ENCODE data around the gene DNAJC30. TPM values are rescaled to one million over a fixed set of nuclear protein-coding genes. Genes with fewer than 3 reads are reported as not detected.
A peak's percentile ranks its signal among the peaks of the same experiment; 100 is the strongest.

Gene DNAJC30
- total RNA-seq, 2 donors from 2014 or later = 8.9 to 11.1 TPM

DNA sequence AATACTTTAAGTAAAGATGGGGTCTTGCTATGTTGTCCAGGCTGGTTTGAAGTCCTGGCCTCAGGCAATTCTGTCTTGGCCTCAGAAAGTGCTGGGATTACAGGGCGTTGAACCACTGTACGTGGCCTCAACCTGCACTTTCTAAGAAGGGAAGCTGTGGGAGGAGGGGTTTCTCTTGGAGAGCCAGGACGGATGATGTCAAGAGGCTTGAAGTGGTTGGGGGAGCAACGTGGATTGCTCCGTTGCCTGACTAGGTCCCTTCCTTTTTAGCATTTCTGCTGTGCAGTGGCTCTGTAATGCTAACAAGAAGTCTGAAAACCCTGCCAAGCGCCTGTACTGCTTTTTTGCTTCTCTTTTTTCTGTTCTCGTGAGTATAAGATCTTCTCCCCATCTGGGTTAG lies 7.4 kb upstream of the DNAJC30 start:
- Histone ChIP-seq H3K4me1 (ENCODE audit: control insufficient read depth, insufficient read depth, low read length) (no peaks in the 10 kb centered on the region), H3K27ac (ENCODE audit: low read depth, low read length) (no peak overlapping the region), H3K9me3 (ENCODE audit: control insufficient read depth, low read length) (no peaks in the 10 kb centered on the region), H3K9ac (ENCODE audit: extremely low read depth, low read length, poor library complexity, severe bottlenecking) (no peak overlapping the region), H3K4me3 (ENCODE audit: low read length) (no peak overlapping the region), H3K27me3 (ENCODE audit: control insufficient read depth, insufficient read depth, low read length, poor library complexity, severe bottlenecking) (no peaks in the 10 kb centered on the region), H3K36me3 (ENCODE audit: control insufficient read depth, insufficient read depth, low read length) (peaks cover 87% of the 10 kb centered on the region)
- Mint-ChIP-seq H3K36me3 (ENCODE audit: low read depth) (peaks cover 66% of the 10 kb centered on the region), H3K27me3 (ENCODE audit: insufficient read depth) (no peaks in the 10 kb centered on the region), H3K4me1 (no peaks in the 10 kb centered on the region), H3K9me3 (no peaks in the 10 kb centered on the region), H3K27ac (no peak overlapping the region), H3K4me3 (no peak overlapping the region)
- 93 to 96% methylated on average over 3 to 7 of the region's 7 CpGs for WGBS, 2 experiments (ENCODE audit: insufficient coverage in 1 of 2, insufficient read length in 1 of 2)
- no peak for DNase-seq
- TF ChIP-seq CTCF (conservative IDR thresholded peaks at IDR 0.05) = no peak

- no peak overlapping the region for H3K27ac ChIP-seq (ENCODE audit: low read depth, low read length)
- no peak overlapping the region for H3K4me3 ChIP-seq (ENCODE audit: low read length)
- H3K36me3 ChIP-seq (ENCODE audit: control insufficient read depth, insufficient read depth, low read length) = peaks cover 74% of the 10 kb centered on the region
- Mint-ChIP-seq H3K36me3 (ENCODE audit: low read depth) (peaks cover 58% of the 10 kb centered on the region), H3K27me3 (ENCODE audit: insufficient read depth) (no peaks in the 10 kb centered on the region), H3K4me1 (peaks cover 2% of the 10 kb centered on the region), H3K9me3 (no peaks in the 10 kb centered on the region), H3K4me3 (no peak overlapping the region), H3K27ac (no peak overlapping the region)
- DNase-seq = no peak
- H3K4me1 ChIP-seq (ENCODE audit: control insufficient read depth, insufficient read depth, low read length) = no peaks in the 10 kb centered on the region
- WGBS, 2 experiments (ENCODE audit: insufficient coverage in 1 of 2, insufficient read length in 1 of 2) = 91 to 100% methylated on average over 4 to 8 of the region's 8 CpGs
- no peak for TF ChIP-seq CTCF (conservative IDR thresholded peaks at IDR 0.05)
- H3K9me3 ChIP-seq (ENCODE audit: control insufficient read depth, low read length) = no peaks in the 10 kb centered on the region
- no peak overlapping the region for H3K9ac ChIP-seq (ENCODE audit: extremely low read depth, low read length, poor library complexity, severe bottlenecking)
- no peaks in the 10 kb centered on the region for H3K27me3 ChIP-seq (ENCODE audit: control insufficient read depth, insufficient read depth, low read length, poor library complexity, severe bottlenecking)
Measured at GRCh38 chr7:73688288-73688687, 5.0 kb upstream of the DNAJC30 start.

DNA sequence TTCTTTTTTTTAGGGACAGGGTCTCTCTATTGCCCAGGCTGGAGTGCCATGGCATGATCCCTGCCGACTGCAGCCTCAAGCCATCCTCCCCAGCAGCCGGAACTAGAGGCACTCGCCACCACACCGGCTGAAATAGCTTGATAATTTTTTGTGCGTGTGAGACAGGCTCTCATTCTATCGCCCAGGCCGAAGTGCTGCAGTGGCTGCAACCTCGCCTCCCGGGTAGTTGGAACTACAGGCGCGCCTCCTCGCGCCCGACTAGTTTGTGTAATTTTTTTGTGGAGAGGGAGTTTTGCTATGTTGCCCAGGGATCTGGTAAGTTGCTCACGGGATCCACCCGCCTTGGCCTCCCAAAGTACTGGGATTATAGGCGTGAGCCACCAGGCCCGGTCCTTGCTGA lies 2.1 kb upstream of the DNAJC30 start:
- no peak for TF ChIP-seq CTCF (conservative IDR thresholded peaks at IDR 0.05)
- H3K4me1 ChIP-seq (ENCODE audit: control insufficient read depth, insufficient read depth, low read length) = peaks cover 4% of the 10 kb centered on the region
- Mint-ChIP-seq H3K9me3 (no peaks in the 10 kb centered on the region), H3K27me3 (ENCODE audit: insufficient read depth) (no peaks in the 10 kb centered on the region), H3K4me1 (peaks cover 21% of the 10 kb centered on the region), H3K27ac (no peak overlapping the region), H3K36me3 (ENCODE audit: low read depth) (peaks cover 35% of the 10 kb centered on the region), H3K4me3 (peak overlapping the region; percentile 94)
- peaks cover 45% of the 10 kb centered on the region for H3K36me3 ChIP-seq (ENCODE audit: control insufficient read depth, insufficient read depth, low read length)
- H3K27me3 ChIP-seq (ENCODE audit: control insufficient read depth, insufficient read depth, low read length, poor library complexity, severe bottlenecking) = no peaks in the 10 kb centered on the region
- no peak overlapping the region for H3K9ac ChIP-seq (ENCODE audit: extremely low read depth, low read length, poor library complexity, severe bottlenecking)
- H3K27ac ChIP-seq (ENCODE audit: low read depth, low read length) = no peak overlapping the region
- no peak overlapping the region for H3K4me3 ChIP-seq (ENCODE audit: low read length)
- WGBS, 2 experiments (ENCODE audit: insufficient coverage in 1 of 2, insufficient read length in 1 of 2) = 95 to 100% methylated on average over 9 to 18 of the region's 18 CpGs
- H3K9me3 ChIP-seq (ENCODE audit: control insufficient read depth, low read length) = no peaks in the 10 kb centered on the region
- no peak for DNase-seq
